Stimulated activated CD4-positive, alpha-beta T cell treated with anti-CD3 and anti-CD28 coated beads, Interleukin-15, amount 100 ng/mL, for 48 hours (primary cell): ENCODE measurements around the gene CIT.
"Not testable (repeated sequence)": the region's sequence is repeated elsewhere in the genome, so short reads cannot be mapped to it uniquely, and the experiment has no call there.

ENCODE experiments used
- DNase-seq, 2 donors: peaks; one replicate each; pipeline ENCODE4 v3.0.0-alpha.2; 2020; ENCODE audit warnings: low read depth in 2 of 2

Gene CIT, protein sequence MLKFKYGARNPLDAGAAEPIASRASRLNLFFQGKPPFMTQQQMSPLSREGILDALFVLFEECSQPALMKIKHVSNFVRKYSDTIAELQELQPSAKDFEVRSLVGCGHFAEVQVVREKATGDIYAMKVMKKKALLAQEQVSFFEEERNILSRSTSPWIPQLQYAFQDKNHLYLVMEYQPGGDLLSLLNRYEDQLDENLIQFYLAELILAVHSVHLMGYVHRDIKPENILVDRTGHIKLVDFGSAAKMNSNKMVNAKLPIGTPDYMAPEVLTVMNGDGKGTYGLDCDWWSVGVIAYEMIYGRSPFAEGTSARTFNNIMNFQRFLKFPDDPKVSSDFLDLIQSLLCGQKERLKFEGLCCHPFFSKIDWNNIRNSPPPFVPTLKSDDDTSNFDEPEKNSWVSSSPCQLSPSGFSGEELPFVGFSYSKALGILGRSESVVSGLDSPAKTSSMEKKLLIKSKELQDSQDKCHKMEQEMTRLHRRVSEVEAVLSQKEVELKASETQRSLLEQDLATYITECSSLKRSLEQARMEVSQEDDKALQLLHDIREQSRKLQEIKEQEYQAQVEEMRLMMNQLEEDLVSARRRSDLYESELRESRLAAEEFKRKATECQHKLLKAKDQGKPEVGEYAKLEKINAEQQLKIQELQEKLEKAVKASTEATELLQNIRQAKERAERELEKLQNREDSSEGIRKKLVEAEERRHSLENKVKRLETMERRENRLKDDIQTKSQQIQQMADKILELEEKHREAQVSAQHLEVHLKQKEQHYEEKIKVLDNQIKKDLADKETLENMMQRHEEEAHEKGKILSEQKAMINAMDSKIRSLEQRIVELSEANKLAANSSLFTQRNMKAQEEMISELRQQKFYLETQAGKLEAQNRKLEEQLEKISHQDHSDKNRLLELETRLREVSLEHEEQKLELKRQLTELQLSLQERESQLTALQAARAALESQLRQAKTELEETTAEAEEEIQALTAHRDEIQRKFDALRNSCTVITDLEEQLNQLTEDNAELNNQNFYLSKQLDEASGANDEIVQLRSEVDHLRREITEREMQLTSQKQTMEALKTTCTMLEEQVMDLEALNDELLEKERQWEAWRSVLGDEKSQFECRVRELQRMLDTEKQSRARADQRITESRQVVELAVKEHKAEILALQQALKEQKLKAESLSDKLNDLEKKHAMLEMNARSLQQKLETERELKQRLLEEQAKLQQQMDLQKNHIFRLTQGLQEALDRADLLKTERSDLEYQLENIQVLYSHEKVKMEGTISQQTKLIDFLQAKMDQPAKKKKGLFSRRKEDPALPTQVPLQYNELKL (N-terminal part only)

DNA sequence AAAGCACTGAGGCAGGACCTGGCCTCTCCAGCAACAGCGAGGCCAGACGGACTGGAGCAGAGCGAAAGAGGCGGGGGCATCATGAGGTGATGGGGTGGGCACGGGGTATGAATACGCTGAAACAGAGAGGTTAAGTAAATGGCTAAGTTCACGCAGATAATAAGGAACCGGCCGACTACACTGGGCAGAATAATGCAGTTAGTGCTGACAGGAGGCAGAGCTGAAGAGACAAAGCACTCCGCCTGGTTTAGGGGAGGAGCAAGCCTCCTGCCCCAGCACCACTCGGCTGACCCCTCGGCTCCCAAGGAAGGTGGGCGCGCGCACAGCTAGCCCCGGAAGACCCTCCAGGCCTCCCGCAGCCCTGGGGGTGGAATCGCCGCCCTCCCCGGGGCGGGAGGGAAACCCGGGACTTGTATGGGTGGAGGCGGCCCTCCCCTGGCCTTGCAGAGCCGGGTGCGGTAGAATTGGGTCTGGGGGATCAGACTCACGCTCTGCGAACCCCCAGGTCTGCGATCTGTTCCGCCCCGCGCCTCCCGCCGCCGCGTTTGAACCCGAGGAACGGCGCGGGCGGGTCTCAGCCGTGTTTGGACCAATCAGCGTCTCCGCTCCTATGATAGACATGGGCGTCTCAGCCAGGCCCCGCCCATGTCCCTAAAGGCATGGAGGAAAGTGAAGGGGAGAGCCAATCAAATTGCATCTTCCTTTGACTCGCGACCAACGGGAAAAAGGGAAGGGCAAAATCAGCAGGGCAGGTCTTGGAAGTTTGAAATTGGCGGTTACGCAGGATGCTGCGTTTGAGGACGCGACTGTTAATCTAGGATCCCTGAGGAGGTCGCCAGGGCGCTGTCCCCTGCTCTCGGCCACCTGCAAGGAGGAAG lies at the start of gene CIT:
Gene CIT, minus strand, starts transcription at position 560 of the 878 bp plus-strand sequence. CDS start 1,152 bp downstream, outside the sequence.
- DNase-seq, result peak; percentile 76 to 84

DNA sequence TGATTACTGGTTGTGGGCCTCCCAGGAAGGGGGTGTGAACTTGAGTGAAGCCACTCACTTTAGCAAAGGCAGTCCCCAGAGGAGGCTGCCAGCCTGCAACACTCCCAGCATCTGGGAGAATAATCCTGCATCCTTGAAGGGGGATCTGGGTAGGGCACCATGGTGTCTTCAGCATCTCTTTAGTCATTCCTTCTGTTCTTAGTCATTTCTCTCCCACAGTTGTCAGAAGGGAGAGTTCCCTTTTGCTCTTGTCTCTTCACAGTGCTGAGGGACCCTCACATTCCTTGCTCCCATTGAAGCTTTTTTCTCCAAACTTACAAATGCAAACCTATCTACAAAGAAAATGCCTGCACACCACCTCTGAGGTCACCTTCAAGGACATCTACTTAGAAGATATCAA lies 48.1 kb upstream of the CIT start:
- DNase-seq, result no peak

DNA sequence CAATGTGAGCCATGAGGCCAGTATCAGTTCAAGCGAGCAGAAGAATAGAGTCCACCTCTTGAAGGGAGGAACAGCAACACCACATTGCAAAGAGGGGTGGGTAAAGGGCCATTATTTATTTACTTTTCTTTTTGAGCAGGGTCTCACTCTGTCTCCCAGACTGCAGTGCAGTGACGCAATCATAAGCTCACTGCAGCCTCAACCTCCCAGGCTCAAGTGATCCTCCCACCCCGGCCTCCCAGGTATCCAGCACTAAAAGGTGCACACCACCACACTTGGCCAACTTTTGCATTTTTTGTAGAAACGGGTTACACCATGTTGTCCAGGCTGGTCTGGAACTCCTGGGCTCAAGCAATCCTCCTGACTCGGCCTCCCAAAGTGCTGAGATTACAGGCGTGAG lies 42.9 kb upstream of the CIT start:
- no peak for DNase-seq

DNA sequence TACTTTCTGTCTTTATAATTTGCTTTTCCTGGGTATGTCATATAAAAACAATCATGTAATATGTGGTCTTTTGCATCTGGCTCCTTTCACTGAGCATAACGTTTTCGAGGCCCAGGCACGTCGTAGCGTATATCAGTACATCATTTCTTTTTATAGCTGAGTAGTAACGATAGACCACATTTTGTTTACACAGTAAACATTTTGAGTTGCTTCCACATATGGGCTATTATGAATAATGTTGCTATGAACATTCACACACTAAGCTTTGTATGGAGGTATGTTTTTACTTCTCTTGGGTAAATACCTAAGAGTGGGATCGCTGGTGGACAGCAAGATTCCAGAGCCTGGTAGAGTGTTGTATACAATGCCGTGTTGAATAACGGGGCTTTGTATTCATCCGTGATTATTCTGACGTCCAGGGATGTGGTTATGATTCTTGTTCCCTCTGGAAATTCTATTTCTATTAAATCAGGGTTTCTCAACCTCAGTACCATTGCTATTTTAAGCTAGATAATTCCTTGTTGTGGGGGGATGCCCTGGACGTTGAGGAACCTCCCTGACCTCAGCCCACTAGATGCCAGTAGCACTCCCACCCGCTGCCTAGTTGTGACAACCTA lies 38.9 kb upstream of the CIT start:
- DNase-seq, result no peak

DNA sequence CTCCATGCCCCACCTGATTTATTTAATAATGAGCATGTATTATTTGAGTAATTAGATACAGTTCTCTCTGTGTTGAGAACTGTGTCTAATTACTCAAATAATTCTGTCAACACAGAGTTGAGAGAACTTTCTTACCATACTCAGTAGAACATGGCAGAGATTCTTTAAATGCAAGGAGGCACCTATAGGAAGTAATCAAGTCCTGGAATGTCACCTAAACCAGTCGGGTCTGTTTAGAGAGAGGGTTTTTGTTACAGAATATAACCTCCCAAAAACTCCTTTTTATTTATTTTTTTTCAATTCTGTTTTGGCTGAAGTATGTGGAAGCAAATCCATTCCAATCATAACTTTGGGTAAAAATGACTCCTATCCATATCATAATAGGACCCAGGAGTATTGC lies 37.5 kb upstream of the CIT start:
- no peak for DNase-seq

DNA sequence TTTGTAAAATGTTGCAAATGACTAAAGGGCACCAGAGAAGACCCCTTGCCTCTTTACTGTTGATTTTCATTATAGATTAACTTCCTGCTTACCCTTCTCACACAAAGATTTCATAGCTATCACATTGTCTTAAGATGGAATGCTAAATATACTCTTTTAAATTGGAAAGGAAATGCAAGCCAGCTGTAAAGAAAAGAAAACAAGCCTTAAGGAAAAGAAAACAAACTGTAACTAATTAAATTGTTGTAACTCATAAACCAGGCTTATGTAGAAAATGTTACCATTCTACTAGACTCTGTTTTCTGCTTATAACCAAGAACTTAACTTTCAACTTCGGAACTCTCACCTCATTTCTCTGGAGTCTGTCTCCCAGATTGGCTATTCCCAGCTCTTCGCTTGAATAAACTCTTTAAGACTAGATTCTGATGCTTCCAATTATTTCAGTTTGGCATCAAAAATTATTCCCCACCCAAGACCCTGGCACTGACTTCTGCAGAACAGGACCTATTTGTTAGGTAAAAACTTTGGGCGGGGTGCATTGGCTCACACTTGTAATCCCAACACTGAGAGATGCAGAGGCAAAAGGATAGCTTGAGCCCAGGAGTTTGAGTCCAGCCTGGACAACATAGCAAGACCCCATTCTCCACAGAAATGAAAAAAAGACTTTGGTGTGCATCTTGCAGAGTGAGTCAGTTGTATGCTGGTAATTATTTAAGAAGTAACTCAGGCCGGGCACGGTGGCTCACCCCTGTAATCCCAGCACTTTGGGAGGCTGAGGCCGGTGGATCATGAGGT lies 36.6 kb upstream of the CIT start:
- DNase-seq, result no peak

DNA sequence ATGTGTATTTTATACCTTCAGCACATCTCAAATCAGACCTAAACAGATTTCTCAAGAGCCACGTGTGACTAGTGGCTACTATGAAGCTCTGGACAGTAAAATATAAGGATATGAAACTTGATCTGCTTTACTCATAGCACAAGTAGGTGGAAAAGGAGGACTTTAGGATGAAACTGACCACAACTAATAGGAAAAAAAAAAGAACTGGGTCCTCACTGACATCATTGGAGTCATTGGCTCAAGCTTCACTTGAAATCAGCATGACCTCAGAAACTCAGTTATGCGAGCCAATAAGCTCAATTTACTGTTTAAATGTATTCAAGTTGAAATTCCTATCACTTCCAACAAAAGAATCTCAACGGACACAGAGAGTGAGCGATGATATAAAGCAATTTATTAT lies 34.1 kb upstream of the CIT start:
- no peak for DNase-seq

DNA sequence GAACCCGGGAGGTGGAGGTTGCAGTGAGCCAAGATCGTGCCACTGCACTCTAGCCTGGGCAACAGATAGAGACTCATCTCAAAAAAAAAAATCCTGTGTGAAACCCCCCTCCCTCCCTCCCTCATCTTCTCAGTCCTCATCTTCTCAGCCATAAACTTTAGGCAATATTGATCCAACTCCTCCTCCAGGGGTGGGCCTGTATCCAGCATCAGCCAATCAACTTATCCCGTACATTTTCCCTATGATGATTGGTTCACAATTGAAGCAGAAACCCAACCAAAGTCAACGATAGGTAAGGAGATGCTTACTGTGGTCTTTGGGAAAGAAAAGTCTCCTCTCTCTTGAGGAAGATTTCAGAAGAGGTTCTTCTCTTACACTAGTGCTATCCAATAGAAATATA lies 33.5 kb upstream of the CIT start:
- no peak for DNase-seq

DNA sequence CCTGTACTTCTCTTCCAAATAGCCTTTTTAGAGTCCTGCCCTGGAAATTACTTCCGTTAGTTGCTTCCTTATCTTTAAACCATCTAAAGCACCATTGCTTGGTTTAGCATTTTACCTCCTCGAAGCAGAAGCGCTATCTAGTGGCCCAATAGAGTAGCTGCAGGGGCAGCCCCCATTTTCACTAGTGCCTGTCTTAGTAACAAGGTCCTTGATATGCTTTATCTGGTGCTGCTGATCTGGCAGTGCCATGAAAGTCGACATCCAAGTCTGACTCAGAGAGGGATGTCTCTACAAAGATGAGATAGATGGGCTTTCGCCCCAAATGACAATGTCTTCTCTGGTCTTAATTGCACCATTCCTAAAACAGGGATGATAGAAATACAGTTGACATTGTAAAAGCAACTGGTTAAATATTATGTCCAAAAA lies 25.0 kb upstream of the CIT start:
- DNase-seq, result peak; percentile 60 to 65

DNA sequence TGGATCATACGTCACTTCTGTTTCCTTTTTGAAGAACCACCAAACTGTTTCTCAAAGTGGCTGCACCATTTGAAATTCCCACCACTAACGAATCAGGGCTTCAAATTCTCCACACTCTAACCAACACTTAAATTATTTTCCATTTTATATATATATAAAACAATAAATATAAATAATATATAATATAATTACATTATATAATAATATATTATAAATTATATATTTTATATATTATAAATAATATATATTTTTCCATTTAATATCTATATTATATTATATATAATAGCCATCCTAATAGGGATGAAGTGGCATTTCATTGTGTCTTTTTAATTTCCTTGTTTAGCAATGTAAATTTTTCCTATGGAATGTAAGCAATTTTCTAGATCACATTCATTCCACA lies 24.6 kb upstream of the CIT start:
- no peak for DNase-seq

DNA sequence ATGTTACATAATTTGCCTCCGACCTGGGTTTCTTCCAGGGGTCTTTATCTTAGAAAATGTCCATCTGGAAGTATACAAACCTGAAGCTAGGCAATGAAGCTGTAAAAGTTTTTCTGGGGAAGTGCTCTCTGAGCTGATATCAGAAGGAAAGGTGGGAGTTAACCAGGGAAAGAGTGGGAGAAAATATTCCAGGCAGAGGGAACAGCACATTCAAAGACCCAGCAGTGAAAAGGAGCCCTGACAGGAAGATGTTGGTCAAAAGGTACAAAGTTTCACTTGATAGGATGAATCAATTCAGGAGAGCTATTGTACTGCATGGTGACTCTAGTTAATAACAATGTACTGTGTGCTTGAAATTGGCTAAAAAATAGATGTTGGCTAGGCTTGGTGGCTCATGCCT lies 17.8 kb upstream of the CIT start:
- DNase-seq, result no peak

DNA sequence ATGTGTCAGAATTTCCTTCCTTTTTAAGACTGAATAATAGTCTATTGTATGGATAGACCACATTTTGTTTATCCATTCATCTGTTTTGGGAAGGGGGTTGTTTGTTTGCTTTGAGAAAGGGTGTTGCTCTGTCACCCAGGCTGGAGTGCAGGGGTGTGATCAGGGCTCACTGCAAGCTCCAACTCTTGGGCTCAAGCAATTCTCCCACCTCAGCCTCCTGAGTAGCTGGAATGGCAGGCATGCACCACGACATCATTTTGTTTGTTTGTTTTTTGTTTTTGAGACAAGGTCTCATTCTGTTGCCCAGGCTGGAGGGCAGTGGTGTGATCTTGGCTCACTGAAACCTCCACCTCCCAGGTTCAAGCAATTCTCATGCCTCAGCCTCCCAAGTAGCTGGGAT lies 15.5 kb upstream of the CIT start:
- not testable (repeated sequence) for DNase-seq

DNA sequence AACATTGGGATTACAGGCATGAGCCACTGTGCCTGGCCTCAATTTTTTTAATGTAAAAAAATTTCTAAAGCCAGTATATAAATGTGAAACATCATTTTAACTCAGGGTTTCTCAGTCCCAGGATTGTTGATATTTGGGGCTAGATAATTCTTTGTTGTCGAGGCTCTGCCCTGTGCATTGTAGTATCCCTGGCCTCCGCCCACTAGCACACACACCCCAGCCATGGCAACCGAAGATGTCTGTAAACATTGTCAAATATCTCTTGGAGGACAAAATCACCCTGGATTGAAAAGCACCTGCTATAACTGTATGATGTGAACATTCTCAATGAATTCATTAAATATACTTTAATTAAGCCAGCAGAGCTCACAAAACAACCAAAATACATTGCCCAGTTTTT lies 8.4 kb upstream of the CIT start:
- DNase-seq, result no peak

DNA sequence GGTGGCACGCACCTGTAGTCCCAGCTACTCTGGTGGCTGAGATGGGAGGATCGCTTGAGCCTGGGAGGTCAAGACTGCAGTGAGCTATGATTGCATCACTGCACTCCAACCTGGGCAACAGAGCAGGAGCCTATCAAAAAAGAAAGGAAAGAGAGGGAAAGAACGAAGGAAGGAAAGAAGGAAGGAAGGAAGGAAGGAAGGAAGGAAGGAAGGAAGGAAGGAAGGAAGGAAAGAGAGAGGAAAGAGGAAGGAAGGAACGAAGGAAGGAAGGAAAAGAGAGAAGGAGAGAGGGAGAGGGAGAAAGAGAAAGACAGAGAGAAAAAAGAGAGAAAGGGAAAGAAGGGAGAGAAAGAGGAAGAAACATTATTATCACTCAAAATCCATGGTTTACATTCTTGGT lies 6.7 kb upstream of the CIT start:
- DNase-seq, result not testable (repeated sequence)

DNA sequence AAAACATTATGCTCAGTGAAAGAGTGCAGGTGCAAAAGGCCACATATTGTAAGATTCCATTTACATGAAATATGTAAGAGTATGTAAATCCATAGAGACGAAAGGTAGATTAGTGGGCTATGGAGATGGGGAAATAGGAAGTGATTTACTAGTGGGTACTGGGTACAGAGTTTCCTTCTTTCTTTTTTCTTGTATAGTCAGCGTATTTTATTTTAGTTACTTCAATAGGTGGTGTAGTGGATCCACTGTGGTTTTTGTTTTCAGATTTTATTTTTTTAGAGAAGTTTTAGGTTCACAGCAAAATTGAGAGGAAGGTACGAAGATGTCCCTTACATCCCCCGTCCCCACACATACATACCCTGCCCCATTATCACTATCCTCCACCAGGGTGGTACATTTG lies 6.1 kb upstream of the CIT start:
- DNase-seq, result no peak

DNA sequence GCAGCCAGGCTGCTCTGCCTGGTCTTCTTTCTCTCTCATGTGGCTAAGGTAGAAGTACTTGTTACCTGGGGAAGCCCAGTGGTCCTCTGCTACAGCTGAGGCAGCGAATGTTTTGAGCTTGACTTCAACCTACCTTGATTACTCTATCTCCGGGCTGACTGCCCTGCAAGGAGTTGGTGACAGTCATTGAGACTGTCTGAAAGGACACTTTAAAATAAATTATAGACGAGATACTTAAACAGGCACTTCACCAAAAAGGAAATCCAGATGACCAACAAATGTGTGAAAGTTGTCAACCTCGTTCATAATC lies 474 bp upstream of the CIT start:
- no peak for DNase-seq

DNA sequence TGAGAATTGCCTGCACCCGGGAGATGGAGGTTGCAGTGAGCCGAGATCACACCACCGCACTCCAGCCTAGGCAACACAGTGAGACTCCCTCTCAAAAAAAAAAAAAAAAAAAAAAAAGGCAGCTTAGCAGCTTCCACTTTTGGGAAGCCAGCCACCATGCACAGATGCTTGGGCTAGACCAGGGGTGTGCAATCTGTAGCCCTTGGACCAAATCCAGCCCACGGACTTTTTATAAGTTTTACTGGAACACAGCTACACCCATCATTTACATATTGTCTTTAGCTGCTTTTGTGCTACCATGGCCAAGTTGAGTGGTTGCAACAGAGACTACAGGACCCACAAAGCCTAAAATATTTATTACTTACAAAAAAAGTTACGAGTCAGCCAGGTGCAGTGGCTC lies 6.7 kb downstream of the CIT start:
- no peak for DNase-seq

DNA sequence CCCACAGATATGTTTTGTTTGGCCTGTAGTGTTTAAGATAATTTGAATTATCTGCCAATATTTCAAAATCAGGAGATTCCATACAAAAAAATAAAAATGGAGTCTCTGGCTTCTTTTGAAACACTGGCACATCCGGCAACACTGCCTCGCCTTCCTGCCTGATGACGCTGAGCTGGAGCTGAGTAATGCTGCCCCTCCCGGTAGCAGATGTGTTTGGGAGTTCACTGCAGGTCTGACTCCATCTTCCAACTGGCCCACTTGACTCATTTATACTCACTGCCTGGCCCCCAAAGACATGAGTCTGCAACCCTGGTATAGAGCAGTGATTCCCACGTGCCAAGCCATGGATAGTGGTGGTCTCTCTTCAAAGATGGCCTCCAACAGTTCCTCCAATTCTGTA lies 7.4 kb downstream of the CIT start:
- DNase-seq, result no peak

DNA sequence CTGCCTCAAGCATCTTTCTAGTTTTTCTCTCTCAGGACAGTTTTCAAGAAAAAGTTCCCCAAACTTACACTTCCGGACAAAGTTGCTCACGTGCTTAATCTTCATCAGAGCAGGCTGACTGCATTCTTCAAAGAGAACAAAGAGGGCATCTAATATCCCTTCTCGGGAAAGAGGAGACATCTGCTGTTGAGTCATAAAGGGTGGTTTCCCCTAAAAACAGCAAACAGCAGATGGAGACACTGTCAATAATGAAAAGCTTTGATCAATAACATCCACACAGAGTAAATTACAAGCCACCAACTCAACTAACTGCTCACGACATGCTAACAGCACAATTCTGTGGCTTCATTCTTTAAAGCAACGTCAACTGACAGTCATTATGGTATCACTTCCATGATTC lies 8.1 kb downstream of the CIT start:
- DNase-seq, result no peak

DNA sequence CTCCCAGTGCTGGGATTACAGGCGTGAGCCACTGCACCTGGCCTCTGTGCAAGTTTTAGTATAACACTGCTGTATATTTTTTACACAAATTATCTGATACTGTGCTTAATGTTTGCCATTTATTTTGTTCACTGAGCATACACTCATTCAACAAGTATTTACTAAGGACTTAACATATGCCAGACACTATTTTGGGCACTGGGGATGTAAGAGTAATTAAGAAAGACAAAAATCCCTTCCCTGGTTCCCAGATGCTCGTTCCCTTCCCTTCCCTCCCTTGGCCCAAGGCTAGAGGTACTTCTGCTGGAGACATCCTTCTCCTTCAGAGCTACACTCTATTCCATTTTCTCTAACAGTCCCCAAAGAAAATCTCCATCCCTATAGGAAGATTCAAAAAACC lies 12.5 kb downstream of the CIT start:
- DNase-seq, result no peak
